Neural cell (in vitro differentiated cells): ENCODE data around the gene UNC13B. TPM values are rescaled to one million over a fixed set of nuclear protein-coding genes. Genes with fewer than 3 reads are reported as not detected.

Experiments
- H2AFZ ChIP-seq: fragments of 200-600, 300-800 bp; sonication (generic), shearing (Covaris generic); 2 replicates; pipeline ENCODE4 v1.6.0; 2014; ENCODE audit warnings: low read depth, mild to moderate bottlenecking, antibody characterized with exemption, low read length, moderate library complexity
- H3F3A ChIP-seq: fragments of 200-600 bp; shearing (Covaris generic); 2 replicates; pipeline ENCODE4 v1.6.1; 2016; ENCODE audit warnings: mild to moderate bottlenecking, moderate library complexity, mixed read lengths, antibody characterized with exemption, low read length; ENCODE audit not compliant: insufficient read depth, poor library complexity, severe bottlenecking
- H3K27ac ChIP-seq: fragments of 200-600, 300-800 bp; sonication (generic), shearing (Covaris generic); 2 replicates; pipeline ENCODE4 v1.5.1; 2014; ENCODE audit warnings: mild to moderate bottlenecking, low read length, moderate library complexity
- H3K27me3 ChIP-seq: fragments of 300-800, 200-600 bp; sonication (generic), shearing (Covaris generic); 2 replicates; pipeline ENCODE4 v1.6.0; 2014; ENCODE audit warnings: mild to moderate bottlenecking, low read depth, low read length, moderate library complexity; ENCODE audit not compliant: insufficient read depth
- H3K36me3 ChIP-seq: fragments of 300-800, 200-600 bp; sonication (generic), shearing (Covaris generic); 2 replicates; pipeline ENCODE4 v1.5.1; 2014; ENCODE audit warnings: mild to moderate bottlenecking, antibody characterized with exemption, low read length, moderate library complexity; ENCODE audit not compliant: insufficient read depth
- H3K4me2 ChIP-seq: fragments of 300-800, 200-600 bp; sonication (generic), shearing (Covaris generic); 2 replicates; pipeline ENCODE4 v1.6.0; 2014; ENCODE audit warnings: mild to moderate bottlenecking, low read length
- H3K4me3 ChIP-seq: fragments of 300-800, 200-600 bp; sonication (generic), shearing (Covaris generic); 2 replicates; pipeline ENCODE4 v1.5.1; 2014; ENCODE audit warnings: mild to moderate bottlenecking, low read length, moderate library complexity
- H3K79me2 ChIP-seq: fragments of 200-600 bp; shearing (Covaris generic); replicated peaks from 2 replicates; pipeline ENCODE4 v1.6.0; 2014; ENCODE audit warnings: mild to moderate bottlenecking, low read length, moderate library complexity; ENCODE audit not compliant: insufficient read depth
- H3K9ac ChIP-seq: fragments of 300-800, 200-600 bp; sonication (generic), shearing (Covaris generic); 2 replicates; pipeline ENCODE4 v1.6.1; 2016; ENCODE audit warnings: mild to moderate bottlenecking, low read length, mixed read lengths
- H3K9me2 ChIP-seq: fragments of 200-600 bp; shearing (Covaris generic); 2 replicates; pipeline ENCODE4 v1.6.1; 2016; ENCODE audit warnings: mild to moderate bottlenecking, low read length, mixed read lengths; ENCODE audit not compliant: insufficient read depth
- H3K9me3 ChIP-seq: fragments of 200-600, 300-800 bp; sonication (generic), shearing (Covaris generic); 2 replicates; pipeline ENCODE4 v1.6.1; 2016; ENCODE audit warnings: mild to moderate bottlenecking, mixed run types, low read length, moderate library complexity, mixed read lengths
- H4K20me1 ChIP-seq: fragments of 200-600 bp; shearing (Covaris generic); 2 replicates; pipeline ENCODE4 v1.6.1; 2016; ENCODE audit warnings: mild to moderate bottlenecking, mixed run types; ENCODE audit not compliant: insufficient read depth
- CTCF ChIP-seq: fragments of 450-650 bp; IDR thresholded peaks from 2 replicates; pipeline ENCODE4 v1.5.1; 2014; ENCODE audit warnings: antibody characterized with exemption, mild to moderate bottlenecking, moderate library complexity; ENCODE audit not compliant: poor library complexity, severe bottlenecking
- EP300 ChIP-seq: fragments of 450-650 bp; conservative IDR thresholded peaks from 2 replicates; pipeline ENCODE4 v1.6.1; 2014; ENCODE audit warnings: antibody characterized with exemption, mild to moderate bottlenecking, moderate library complexity; ENCODE audit not compliant: poor library complexity, severe bottlenecking
- EZH2 ChIP-seq: fragments of 200-600, 300-800 bp; shearing (Covaris generic), sonication (generic); IDR thresholded peaks from 2 replicates; pipeline ENCODE4 v1.6.1; 2014; ENCODE audit warnings: antibody characterized with exemption, low read length, borderline replicate concordance, mild to moderate bottlenecking; ENCODE audit not compliant: insufficient read depth, poor library complexity, severe bottlenecking
- MXI1 ChIP-seq: fragments of 450-650 bp; conservative IDR thresholded peaks from 2 replicates; pipeline ENCODE4 v1.6.1; 2014; ENCODE audit warnings: antibody characterized with exemption, mild to moderate bottlenecking; ENCODE audit not compliant: poor library complexity, severe bottlenecking
- POLR2AphosphoS5 ChIP-seq: IDR thresholded peaks from 2 replicates; pipeline ENCODE4 v1.6.1; 2012
- RAD21 ChIP-seq: fragments of 450-650 bp; conservative IDR thresholded peaks from 2 replicates; pipeline ENCODE4 v1.6.1; 2014; ENCODE audit warnings: antibody characterized with exemption, mild to moderate bottlenecking, moderate library complexity
- SMC3 ChIP-seq: fragments of 450-650 bp; conservative IDR thresholded peaks from 2 replicates; pipeline ENCODE4 v1.6.1; 2014; ENCODE audit warnings: antibody characterized with exemption, mild to moderate bottlenecking, moderate library complexity; ENCODE audit not compliant: poor library complexity
- TAF1 ChIP-seq: IDR thresholded peaks from 2 replicates; pipeline ENCODE4 v1.6.1; 2012; ENCODE audit warnings: low read depth
- polyA plus RNA-seq: library from polyadenylated mRNA; depleted of rRNA; stranded (reverse); fragments of >200 nt; gene quantifications from 2 replicates; pipeline ENCODE4 v1.2.3, GENCODE V29; 2014
- TF ChIP-seq, protein P1 (sequence below): IDR thresholded peaks from 2 replicates; pipeline ENCODE4 v1.6.1; 2012; ENCODE audit warnings: borderline replicate concordance

UNC13B gene
- polyA plus RNA-seq, 1 donor from 2014 or later: 37.2 TPM

DNA sequence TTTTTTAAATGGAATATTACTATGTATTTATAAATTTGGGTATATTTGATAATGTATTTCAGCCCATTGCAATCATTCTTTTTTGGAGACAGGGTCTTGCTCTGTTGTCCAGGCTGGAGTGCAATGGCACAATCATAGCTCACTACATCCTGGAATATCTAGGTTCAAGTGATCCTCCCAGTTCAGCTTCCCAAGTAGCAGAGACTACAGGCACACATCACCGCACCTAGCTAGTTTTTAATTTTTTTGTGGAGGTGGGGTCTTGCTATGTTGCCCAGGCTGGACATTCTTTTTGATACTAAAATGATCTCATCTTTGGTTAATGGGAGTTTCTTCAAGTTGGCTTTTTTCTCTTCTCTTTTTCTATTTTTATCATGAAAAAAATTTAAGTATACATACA, 91.3 kb downstream of the UNC13B start:
- no peak for TF ChIP-seq POLR2AphosphoS5
- no peak for TF ChIP-seq SMC3
- TF ChIP-seq MXI1: no peak
- TF ChIP-seq EP300: no peak
- H3K9ac ChIP-seq: no peak overlapping the region
- H3K27me3 ChIP-seq: no peaks in the 10 kb centered on the region
- H3F3A ChIP-seq: no peaks in the 10 kb centered on the region
- H3K79me2 ChIP-seq: no peaks in the 10 kb centered on the region
- H3K4me2 ChIP-seq: no peak overlapping the region
- H3K9me2 ChIP-seq: no peaks in the 10 kb centered on the region
- H3K9me3 ChIP-seq: no peaks in the 10 kb centered on the region
- H4K20me1 ChIP-seq: no peaks in the 10 kb centered on the region
- H3K27ac ChIP-seq: no peak overlapping the region
- no peak overlapping the region for H3K4me3 ChIP-seq
- H2AFZ ChIP-seq: no peak overlapping the region
- no peaks in the 10 kb centered on the region for H3K36me3 ChIP-seq

- Histone ChIP-seq H3K4me3 (no peak overlapping the region), H3K9me2 (no peaks in the 10 kb centered on the region), H3K27ac (no peak overlapping the region), H3K4me2 (no peak overlapping the region), H3K36me3 (no peaks in the 10 kb centered on the region), H2AFZ (no peak overlapping the region), H3K79me2 (no peaks in the 10 kb centered on the region), H3K9ac (no peak overlapping the region), H3F3A (no peaks in the 10 kb centered on the region), H3K9me3 (no peaks in the 10 kb centered on the region), H3K27me3 (no peaks in the 10 kb centered on the region), H4K20me1 (no peaks in the 10 kb centered on the region)
- TF ChIP-seq, protein P1, sequence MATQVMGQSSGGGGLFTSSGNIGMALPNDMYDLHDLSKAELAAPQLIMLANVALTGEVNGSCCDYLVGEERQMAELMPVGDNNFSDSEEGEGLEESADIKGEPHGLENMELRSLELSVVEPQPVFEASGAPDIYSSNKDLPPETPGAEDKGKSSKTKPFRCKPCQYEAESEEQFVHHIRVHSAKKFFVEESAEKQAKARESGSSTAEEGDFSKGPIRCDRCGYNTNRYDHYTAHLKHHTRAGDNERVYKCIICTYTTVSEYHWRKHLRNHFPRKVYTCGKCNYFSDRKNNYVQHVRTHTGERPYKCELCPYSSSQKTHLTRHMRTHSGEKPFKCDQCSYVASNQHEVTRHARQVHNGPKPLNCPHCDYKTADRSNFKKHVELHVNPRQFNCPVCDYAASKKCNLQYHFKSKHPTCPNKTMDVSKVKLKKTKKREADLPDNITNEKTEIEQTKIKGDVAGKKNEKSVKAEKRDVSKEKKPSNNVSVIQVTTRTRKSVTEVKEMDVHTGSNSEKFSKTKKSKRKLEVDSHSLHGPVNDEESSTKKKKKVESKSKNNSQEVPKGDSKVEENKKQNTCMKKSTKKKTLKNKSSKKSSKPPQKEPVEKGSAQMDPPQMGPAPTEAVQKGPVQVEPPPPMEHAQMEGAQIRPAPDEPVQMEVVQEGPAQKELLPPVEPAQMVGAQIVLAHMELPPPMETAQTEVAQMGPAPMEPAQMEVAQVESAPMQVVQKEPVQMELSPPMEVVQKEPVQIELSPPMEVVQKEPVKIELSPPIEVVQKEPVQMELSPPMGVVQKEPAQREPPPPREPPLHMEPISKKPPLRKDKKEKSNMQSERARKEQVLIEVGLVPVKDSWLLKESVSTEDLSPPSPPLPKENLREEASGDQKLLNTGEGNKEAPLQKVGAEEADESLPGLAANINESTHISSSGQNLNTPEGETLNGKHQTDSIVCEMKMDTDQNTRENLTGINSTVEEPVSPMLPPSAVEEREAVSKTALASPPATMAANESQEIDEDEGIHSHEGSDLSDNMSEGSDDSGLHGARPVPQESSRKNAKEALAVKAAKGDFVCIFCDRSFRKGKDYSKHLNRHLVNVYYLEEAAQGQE: no peak
- TF ChIP-seq MXI1 (no peak), RAD21 (no peak), POLR2AphosphoS5 (no peak), TAF1 (no peak), EZH2 (no peak), SMC3 (no peak), EP300 (no peak), CTCF (no peak)
These were observed 92.4 kb downstream of the UNC13B start for GRCh38 chr9:35254237-35254636.
